ENCODE data around the gene HNRNPUL1.

HNRNPUL1 gene

DNA sequence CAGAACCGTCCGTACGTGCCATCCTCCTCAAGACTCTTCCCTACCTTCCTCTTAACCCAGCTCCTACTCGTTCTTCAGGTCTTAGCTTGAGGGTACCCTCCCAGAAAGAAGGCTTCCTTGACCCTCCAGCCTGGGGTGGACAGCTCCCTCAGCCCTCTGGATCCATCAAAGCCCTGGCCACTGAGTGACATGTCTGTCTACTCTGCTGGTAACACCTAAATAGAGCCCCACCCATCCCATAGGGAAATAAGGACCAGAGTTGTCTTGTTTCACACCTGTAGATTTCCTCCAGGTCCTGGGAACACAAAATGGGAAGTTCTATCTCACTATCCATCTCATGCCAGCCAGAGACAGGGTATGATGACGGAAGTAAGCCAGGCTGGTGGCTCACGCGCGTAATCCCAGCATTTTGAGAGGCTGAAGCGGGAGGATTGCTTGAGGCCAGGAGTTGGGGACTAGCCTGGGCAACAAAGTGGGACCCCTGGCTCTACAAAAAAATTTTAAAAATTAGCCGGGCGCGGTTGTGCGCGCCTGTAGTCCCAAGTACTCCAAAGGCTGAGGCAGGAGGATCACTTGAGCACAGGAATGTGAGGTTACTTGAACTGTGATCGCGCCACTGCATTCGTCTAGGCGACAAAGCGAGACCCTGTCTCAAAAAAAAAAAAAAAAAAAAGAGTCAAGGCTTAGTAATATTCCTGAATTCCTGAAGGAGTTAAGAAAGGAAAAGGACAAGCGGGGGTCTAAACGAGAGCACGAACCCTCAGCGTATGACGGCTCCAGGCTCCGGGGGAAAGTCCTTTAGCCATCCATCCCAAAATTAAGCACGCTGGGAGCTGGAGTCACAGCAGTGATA, 45.2 kb downstream of the HNRNPUL1 start:
- H3K27me3 ChIP-seq (ENCODE audit: insufficient read depth, low read length, poor library complexity, severe bottlenecking), result no peaks in the 10 kb centered on the region
- H3K9me3 ChIP-seq (ENCODE audit: insufficient read depth, low read depth, low read length), result no peaks in the 10 kb centered on the region
- H3K4me2 ChIP-seq (ENCODE audit: low read depth, low read length, poor library complexity, severe bottlenecking), result peak overlapping the region; percentile 97
- peaks cover 6% of the 10 kb centered on the region; the same call in 1 of the 2 replicates for H3F3A ChIP-seq (ENCODE audit: low read depth)
- peaks cover 19% of the 10 kb centered on the region for H4K20me1 ChIP-seq (ENCODE audit: insufficient read depth, low read length, poor library complexity, severe bottlenecking)
- TF ChIP-seq, protein P1, sequence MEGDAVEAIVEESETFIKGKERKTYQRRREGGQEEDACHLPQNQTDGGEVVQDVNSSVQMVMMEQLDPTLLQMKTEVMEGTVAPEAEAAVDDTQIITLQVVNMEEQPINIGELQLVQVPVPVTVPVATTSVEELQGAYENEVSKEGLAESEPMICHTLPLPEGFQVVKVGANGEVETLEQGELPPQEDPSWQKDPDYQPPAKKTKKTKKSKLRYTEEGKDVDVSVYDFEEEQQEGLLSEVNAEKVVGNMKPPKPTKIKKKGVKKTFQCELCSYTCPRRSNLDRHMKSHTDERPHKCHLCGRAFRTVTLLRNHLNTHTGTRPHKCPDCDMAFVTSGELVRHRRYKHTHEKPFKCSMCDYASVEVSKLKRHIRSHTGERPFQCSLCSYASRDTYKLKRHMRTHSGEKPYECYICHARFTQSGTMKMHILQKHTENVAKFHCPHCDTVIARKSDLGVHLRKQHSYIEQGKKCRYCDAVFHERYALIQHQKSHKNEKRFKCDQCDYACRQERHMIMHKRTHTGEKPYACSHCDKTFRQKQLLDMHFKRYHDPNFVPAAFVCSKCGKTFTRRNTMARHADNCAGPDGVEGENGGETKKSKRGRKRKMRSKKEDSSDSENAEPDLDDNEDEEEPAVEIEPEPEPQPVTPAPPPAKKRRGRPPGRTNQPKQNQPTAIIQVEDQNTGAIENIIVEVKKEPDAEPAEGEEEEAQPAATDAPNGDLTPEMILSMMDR (conservative IDR thresholded peaks at IDR 0.05; ENCODE audit: low read length), result no peak
- TF ChIP-seq EZH2phosphoT487 (IDR thresholded peaks at IDR 0.05; ENCODE audit: borderline replicate concordance), result no peak
- H3K4me1 ChIP-seq (ENCODE audit: insufficient read depth, low read length, poor library complexity, severe bottlenecking), result peaks cover 43% of the 10 kb centered on the region
- peaks cover 48% of the 10 kb centered on the region for H3K79me2 ChIP-seq (ENCODE audit: insufficient read depth, low read length)
- H2AFZ ChIP-seq (ENCODE audit: low read length), result peak overlapping the region; percentile 78; the same call in 1 of the 2 replicates
- peak overlapping the region; percentile 98 for H3K4me3 ChIP-seq (ENCODE audit: low read length, poor library complexity, severe bottlenecking)
- peak overlapping the region; percentile 95 for H3K9ac ChIP-seq (ENCODE audit: low read depth, low read length, poor library complexity, severe bottlenecking)
- H3K36me3 ChIP-seq (ENCODE audit: insufficient read depth, low read length), result peaks cover 48% of the 10 kb centered on the region
- H3K9me2 ChIP-seq (replicated peaks; ENCODE audit: low read depth, low read length), result no peaks in the 10 kb centered on the region

DNA sequence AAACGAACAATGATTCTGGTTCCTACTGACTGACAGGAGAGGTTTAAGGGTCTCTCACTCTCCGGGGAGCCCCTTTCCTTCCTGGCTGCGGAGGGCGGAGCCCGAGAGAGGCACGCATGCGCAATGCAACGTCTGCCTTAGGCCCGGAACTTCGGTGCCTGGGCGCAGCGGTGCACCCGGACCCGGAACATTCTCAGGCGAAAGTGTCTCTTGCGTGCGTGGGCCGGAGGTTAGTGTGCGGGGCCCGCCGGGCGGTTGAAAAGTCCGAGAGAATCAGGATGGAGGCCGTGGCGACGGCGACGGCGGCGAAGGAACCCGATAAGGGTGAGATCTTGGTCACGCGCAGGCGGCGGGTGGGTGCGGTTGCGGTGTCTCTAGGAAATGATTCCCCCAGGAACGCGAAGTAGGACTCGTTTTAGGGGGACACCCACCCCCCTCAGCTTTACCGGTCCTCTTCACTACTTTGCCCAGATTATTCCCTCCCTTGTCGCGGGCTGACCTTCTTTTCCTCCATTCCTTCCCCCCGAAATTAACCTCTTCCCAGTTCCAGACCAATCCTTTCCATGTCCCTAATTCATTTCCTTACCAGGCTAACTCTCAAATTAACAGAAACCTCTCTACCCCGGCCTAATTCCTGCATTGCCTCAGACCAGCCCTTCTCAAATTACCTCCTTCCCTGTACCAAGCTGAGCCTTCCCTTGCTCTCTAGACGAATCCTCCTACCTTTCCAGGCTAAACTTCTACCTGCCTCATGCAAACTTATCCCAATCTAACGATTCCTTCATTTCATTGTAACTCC, 46.1 kb downstream of the HNRNPUL1 start, which contains the start of gene CCDC97:
CCDC97 (plus strand) TSS at position 140 of the 799 bp plus-strand sequence; CDS start at position 279, 139 bp downstream.
- Histone ChIP-seq H2AFZ (ENCODE audit: low read length) (peak within 1 kb of the TSS; percentile 78), H3F3A (ENCODE audit: low read depth) (peaks cover 6% of the 10 kb centered on the region; the same call in 1 of the 2 replicates), H3K4me1 (ENCODE audit: insufficient read depth, low read length, poor library complexity, severe bottlenecking) (peaks cover 43% of the 10 kb centered on the region), H3K36me3 (ENCODE audit: insufficient read depth, low read length) (peaks cover 40% of the 10 kb centered on the region), H4K20me1 (ENCODE audit: insufficient read depth, low read length, poor library complexity, severe bottlenecking) (peaks cover 18% of the 10 kb centered on the region), H3K4me3 (ENCODE audit: low read length, poor library complexity, severe bottlenecking) (peak within 1 kb of the TSS; percentile 98), H3K9me3 (ENCODE audit: insufficient read depth, low read depth, low read length) (no peaks in the 10 kb centered on the region), H3K9me2 (replicated peaks; ENCODE audit: low read depth, low read length) (no peaks in the 10 kb centered on the region), H3K9ac (ENCODE audit: low read depth, low read length, poor library complexity, severe bottlenecking) (peak within 1 kb of the TSS; percentile 95), H3K79me2 (ENCODE audit: insufficient read depth, low read length) (peaks cover 51% of the 10 kb centered on the region), H3K27me3 (ENCODE audit: insufficient read depth, low read length, poor library complexity, severe bottlenecking) (no peaks in the 10 kb centered on the region), H3K4me2 (ENCODE audit: low read depth, low read length, poor library complexity, severe bottlenecking) (peak within 1 kb of the TSS; percentile 97)
- TF ChIP-seq EZH2phosphoT487 (IDR thresholded peaks at IDR 0.05; ENCODE audit: borderline replicate concordance), result no peak
- TF ChIP-seq, protein P1 (conservative IDR thresholded peaks at IDR 0.05; ENCODE audit: low read length), result no peak

DNA sequence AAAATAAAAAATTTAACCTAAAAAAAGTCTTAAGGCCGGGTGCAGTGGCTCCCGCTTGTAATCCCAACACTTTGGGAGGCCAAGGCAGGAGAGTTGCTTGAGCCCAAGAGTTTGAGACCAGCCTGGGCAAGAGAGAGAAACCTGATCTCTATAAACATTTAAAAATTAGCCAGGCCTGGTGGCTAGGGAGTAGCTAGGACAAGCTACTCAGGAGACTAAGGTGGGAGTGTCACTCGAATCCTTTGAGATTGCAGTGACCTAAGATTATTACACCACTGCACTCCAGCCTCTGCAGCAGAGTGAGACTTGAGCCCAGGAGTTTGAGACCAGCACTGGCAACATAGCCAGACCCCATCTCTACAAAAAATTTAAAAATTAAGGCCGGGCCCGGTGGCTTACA, 46.9 kb downstream of the HNRNPUL1 start:
- TF ChIP-seq, protein P1 (conservative IDR thresholded peaks at IDR 0.05; ENCODE audit: low read length), result no peak
- TF ChIP-seq EZH2phosphoT487 (IDR thresholded peaks at IDR 0.05; ENCODE audit: borderline replicate concordance), result no peak
- peaks cover 31% of the 10 kb centered on the region; the same call in 1 of the 2 replicates for H3K36me3 ChIP-seq (ENCODE audit: insufficient read depth, low read length)
- H3F3A ChIP-seq (ENCODE audit: low read depth), result peaks cover 6% of the 10 kb centered on the region; the same call in 1 of the 2 replicates
- peak overlapping the region; percentile 97 for H3K4me2 ChIP-seq (ENCODE audit: low read depth, low read length, poor library complexity, severe bottlenecking)
- peaks cover 15% of the 10 kb centered on the region for H4K20me1 ChIP-seq (ENCODE audit: insufficient read depth, low read length, poor library complexity, severe bottlenecking)
- H3K27me3 ChIP-seq (ENCODE audit: insufficient read depth, low read length, poor library complexity, severe bottlenecking), result no peaks in the 10 kb centered on the region
- peak overlapping the region; percentile 98 for H3K4me3 ChIP-seq (ENCODE audit: low read length, poor library complexity, severe bottlenecking)
- H3K9me3 ChIP-seq (ENCODE audit: insufficient read depth, low read depth, low read length), result no peaks in the 10 kb centered on the region
- H2AFZ ChIP-seq (ENCODE audit: low read length), result no peak overlapping the region
- H3K9me2 ChIP-seq (replicated peaks; ENCODE audit: low read depth, low read length), result no peaks in the 10 kb centered on the region
- peaks cover 51% of the 10 kb centered on the region for H3K79me2 ChIP-seq (ENCODE audit: insufficient read depth, low read length)
- peak overlapping the region; percentile 95 for H3K9ac ChIP-seq (ENCODE audit: low read depth, low read length, poor library complexity, severe bottlenecking)
- peaks cover 39% of the 10 kb centered on the region for H3K4me1 ChIP-seq (ENCODE audit: insufficient read depth, low read length, poor library complexity, severe bottlenecking)

Data from Loucy (cell line).